Neural cell (in vitro differentiated cells): Measurements from ENCODE around the gene EPHA2.

Experiments
- CTCF ChIP-seq: fragments of 450-650 bp; IDR thresholded peaks from 2 replicates; pipeline ENCODE4 v1.5.1; 2014; ENCODE audit warnings: antibody characterized with exemption, mild to moderate bottlenecking, moderate library complexity; ENCODE audit not compliant: poor library complexity, severe bottlenecking
- EZH2 ChIP-seq: fragments of 200-600, 300-800 bp; shearing (Covaris generic), sonication (generic); IDR thresholded peaks from 2 replicates; pipeline ENCODE4 v1.6.1; 2014; ENCODE audit warnings: antibody characterized with exemption, low read length, borderline replicate concordance, mild to moderate bottlenecking; ENCODE audit not compliant: insufficient read depth, poor library complexity, severe bottlenecking
- TAF1 ChIP-seq: IDR thresholded peaks from 2 replicates; pipeline ENCODE4 v1.6.1; 2012; ENCODE audit warnings: low read depth

- TF ChIP-seq TAF1 (no peak), EZH2 (no peak), CTCF (no peak)
These were observed 40.3 kb downstream of the EPHA2 start for GRCh38 chr1:16115468-16115983.
